PC-9 (cell line): Measurements from ENCODE around the gene ZYG11A. TPM values are rescaled to one million over a fixed set of nuclear protein-coding genes. Genes with fewer than 3 reads are reported as not detected.

Experiments
- BruUV-seq: library from RNA; stranded (reverse); fragments of 400-500 nt; replicated peaks from 2 replicates; lab custom pipeline; 2021; lab: Mats Ljungman, UMichigan
- CTCF ChIA-PET: fragments of 300-600 bp; sonication (Branson Sonifier 250); formaldehyde crosslinking; loops from one replicate; lab custom pipeline; 2022; ENCODE audit warnings: antibody characterized with exemption; lab: Charles Lee
- POLR2A ChIA-PET: fragments of 300-600 bp; sonication (Branson Sonifier 250); formaldehyde crosslinking; loops from one replicate; lab custom pipeline; 2022; ENCODE audit warnings: antibody characterized with exemption; ENCODE audit not compliant: unreplicated experiment; lab: Charles Lee
- DNase-seq, 2 experiments: peaks; one replicate each; pipeline versions ENCODE4 v3.0.0 to v3.0.0-alpha.2; 2015 to 2022; ENCODE audit warnings: mixed read lengths in 1 of 2
- H2AFZ ChIP-seq: fragments of 200-600 bp; sonication (generic); 2 replicates; pipeline ENCODE4 v1.8.1; 2017; ENCODE audit warnings: antibody characterized with exemption
- H3F3A ChIP-seq: fragments of 200-600 bp; sonication (generic); 2 replicates; pipeline ENCODE4 v1.8.1; 2017; ENCODE audit warnings: antibody characterized with exemption, mild to moderate bottlenecking, low read depth; ENCODE audit not compliant: insufficient read depth
- H3K27ac ChIP-seq: fragments of 200-600 bp; sonication (generic); 2 replicates; pipeline ENCODE4 v1.6.1; 2016; ENCODE audit warnings: mixed run types
- H3K27me3 ChIP-seq: fragments of 200-600 bp; sonication (generic); 2 replicates; pipeline ENCODE4 v1.6.1; 2016; ENCODE audit warnings: low read depth, mixed run types; ENCODE audit not compliant: insufficient read depth
- H3K36me3 ChIP-seq: fragments of 200-600 bp; sonication (generic); 2 replicates; pipeline ENCODE4 v1.6.1; 2016; ENCODE audit warnings: low read depth, mixed run types
- H3K4me1 ChIP-seq: fragments of 200-600 bp; sonication (generic); replicated peaks from 2 replicates; pipeline ENCODE4 v1.6.1; 2016; ENCODE audit warnings: mixed run types; ENCODE audit not compliant: insufficient read depth
- H3K4me2 ChIP-seq: fragments of 200-600 bp; sonication (generic); 2 replicates; pipeline ENCODE4 v1.6.1; 2017; ENCODE audit warnings: mixed run types
- H3K4me3 ChIP-seq: fragments of 200-600 bp; sonication (generic); 2 replicates; pipeline ENCODE4 v1.6.1; 2016; ENCODE audit warnings: mixed run types
- H3K79me2 ChIP-seq: fragments of 200-600 bp; sonication (generic); 2 replicates; pipeline ENCODE4 v1.6.1; 2017; ENCODE audit warnings: low read depth, mixed run types
- H3K9me2 ChIP-seq: fragments of 200-600 bp; sonication (generic); 2 replicates; pipeline ENCODE4 v1.8.1; 2017; ENCODE audit warnings: mild to moderate bottlenecking; ENCODE audit not compliant: insufficient read depth
- H3K9me3 ChIP-seq: fragments of 200-600 bp; sonication (generic); 2 replicates; pipeline ENCODE4 v1.8.1; 2016; ENCODE audit warnings: low read depth; ENCODE audit not compliant: insufficient read depth
- H4K20me1 ChIP-seq: fragments of 200-600 bp; sonication (generic); 2 replicates; pipeline ENCODE4 v1.8.1; 2017; ENCODE audit not compliant: insufficient read depth
- EZH2 ChIP-seq: fragments of 200-600 bp; sonication (generic); IDR thresholded peaks from 2 replicates; pipeline ENCODE4 v1.8.0; 2017; ENCODE audit warnings: antibody characterized with exemption, low read depth
- intact Hi-C: fragments of 100-400 bp; cut with micrococcal nuclease; formaldehyde crosslinking; loops from one replicate; pipeline ENCODE4 v1.10.0; 2022; ENCODE audit not compliant: unreplicated experiment
- total RNA-seq: library from RNA; stranded (reverse); gene quantifications from 2 replicates; pipeline ENCODE4 v1.2.3, GENCODE V29; 2021
- TF ChIP-seq, protein P1 (sequence below): fragments of 200-600 bp; sonication (generic); conservative IDR thresholded peaks from 2 replicates; pipeline ENCODE4 v1.6.1; 2017; ENCODE audit warnings: mixed run types, antibody characterized with exemption, mild to moderate bottlenecking, moderate library complexity

Gene ZYG11A
- total RNA-seq, 1 experiment from 2014 or later, result 11.5 TPM

DNA sequence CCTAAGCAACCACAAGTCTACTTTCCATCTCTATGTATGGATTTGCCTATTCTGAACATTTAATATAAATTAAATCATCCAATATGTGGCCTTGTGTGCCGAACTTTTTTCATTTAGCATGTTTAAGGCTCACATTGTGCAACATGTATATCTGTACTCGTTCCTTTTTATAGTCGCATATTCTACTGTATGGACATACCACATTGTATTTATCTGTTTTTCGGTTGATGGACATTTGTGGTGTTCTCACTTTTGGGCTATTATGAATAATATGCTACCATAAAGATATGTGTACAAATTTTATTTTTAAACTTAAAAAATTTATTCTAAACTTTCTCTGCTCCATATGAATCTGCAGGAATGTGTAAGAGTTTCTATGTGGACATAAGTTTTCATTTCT lies 13.0 kb downstream of the ZYG11A start:
- no peak overlapping the region for H2AFZ ChIP-seq

DNA sequence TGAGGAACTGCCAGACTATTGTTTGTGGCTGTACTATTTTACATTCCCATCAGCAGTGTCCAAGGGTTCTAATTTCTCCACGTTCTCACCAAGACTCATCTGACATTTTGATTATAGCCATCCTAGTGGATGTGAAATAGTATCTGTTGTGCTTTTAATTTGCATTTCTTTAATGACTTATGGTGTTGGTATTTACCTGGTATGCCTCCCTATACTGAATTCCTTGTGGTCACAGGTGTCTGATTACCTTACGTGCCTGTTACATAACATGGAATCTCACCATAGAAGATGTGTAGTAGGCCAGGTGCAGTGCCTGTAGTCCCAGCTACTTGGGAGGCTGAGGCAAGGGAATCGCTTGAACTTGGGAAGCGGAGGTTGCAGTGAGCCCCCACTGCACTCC lies 13.5 kb downstream of the ZYG11A start:
- H3K9me3 ChIP-seq, result no peaks in the 10 kb centered on the region
- H3K9me2 ChIP-seq, result no peaks in the 10 kb centered on the region
- DNase-seq, result peak; percentile 37 to 93
- no TSS peak for BruUV-seq
- intact Hi-C loops, result no loop called here
- ChIA-PET POLR2A (no interaction called here), CTCF (no interaction called here)
- H3K36me3 ChIP-seq, result peaks cover 6% of the 10 kb centered on the region; the same call in 1 of the 2 replicates
- no peak overlapping the region for H2AFZ ChIP-seq
- H3K4me1 ChIP-seq, result peaks cover 44% of the 10 kb centered on the region
- H3K4me3 ChIP-seq, result no peak overlapping the region
- H3K79me2 ChIP-seq, result peaks cover 49% of the 10 kb centered on the region
- no peaks in the 10 kb centered on the region for H3K27me3 ChIP-seq
- TF ChIP-seq, protein P1, sequence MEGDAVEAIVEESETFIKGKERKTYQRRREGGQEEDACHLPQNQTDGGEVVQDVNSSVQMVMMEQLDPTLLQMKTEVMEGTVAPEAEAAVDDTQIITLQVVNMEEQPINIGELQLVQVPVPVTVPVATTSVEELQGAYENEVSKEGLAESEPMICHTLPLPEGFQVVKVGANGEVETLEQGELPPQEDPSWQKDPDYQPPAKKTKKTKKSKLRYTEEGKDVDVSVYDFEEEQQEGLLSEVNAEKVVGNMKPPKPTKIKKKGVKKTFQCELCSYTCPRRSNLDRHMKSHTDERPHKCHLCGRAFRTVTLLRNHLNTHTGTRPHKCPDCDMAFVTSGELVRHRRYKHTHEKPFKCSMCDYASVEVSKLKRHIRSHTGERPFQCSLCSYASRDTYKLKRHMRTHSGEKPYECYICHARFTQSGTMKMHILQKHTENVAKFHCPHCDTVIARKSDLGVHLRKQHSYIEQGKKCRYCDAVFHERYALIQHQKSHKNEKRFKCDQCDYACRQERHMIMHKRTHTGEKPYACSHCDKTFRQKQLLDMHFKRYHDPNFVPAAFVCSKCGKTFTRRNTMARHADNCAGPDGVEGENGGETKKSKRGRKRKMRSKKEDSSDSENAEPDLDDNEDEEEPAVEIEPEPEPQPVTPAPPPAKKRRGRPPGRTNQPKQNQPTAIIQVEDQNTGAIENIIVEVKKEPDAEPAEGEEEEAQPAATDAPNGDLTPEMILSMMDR, result no peak
- no peak for TF ChIP-seq EZH2
- H3K4me2 ChIP-seq, result peak overlapping the region; percentile 34; the same call in 1 of the 2 replicates
- H3F3A ChIP-seq, result peaks cover 41% of the 10 kb centered on the region
- peak overlapping the region; percentile 69 for H3K27ac ChIP-seq
- no peaks in the 10 kb centered on the region for H4K20me1 ChIP-seq

More for the DNA sequence above, 13.0 kb downstream of the ZYG11A start:
- H3K27me3 ChIP-seq, result no peaks in the 10 kb centered on the region
- CTCF ChIA-PET, result no interaction called here
- POLR2A ChIA-PET, result no interaction called here
- BruUV-seq, result no TSS peak
- no peaks in the 10 kb centered on the region for H3K9me3 ChIP-seq
- intact Hi-C loops, result no loop called here
- H3K79me2 ChIP-seq, result peaks cover 53% of the 10 kb centered on the region
- TF ChIP-seq EZH2, result no peak
- TF ChIP-seq, protein P1, result no peak
- H3K9me2 ChIP-seq, result no peaks in the 10 kb centered on the region
- no peak overlapping the region for H3K4me3 ChIP-seq
- H3K27ac ChIP-seq, result peak overlapping the region; percentile 69
- H3K36me3 ChIP-seq, result peaks cover 6% of the 10 kb centered on the region; the same call in 1 of the 2 replicates
- no peaks in the 10 kb centered on the region for H4K20me1 ChIP-seq
- H3F3A ChIP-seq, result peaks cover 36% of the 10 kb centered on the region
- no peak for DNase-seq
- H3K4me2 ChIP-seq, result peak overlapping the region; percentile 34; the same call in 1 of the 2 replicates
- peaks cover 40% of the 10 kb centered on the region for H3K4me1 ChIP-seq

DNA sequence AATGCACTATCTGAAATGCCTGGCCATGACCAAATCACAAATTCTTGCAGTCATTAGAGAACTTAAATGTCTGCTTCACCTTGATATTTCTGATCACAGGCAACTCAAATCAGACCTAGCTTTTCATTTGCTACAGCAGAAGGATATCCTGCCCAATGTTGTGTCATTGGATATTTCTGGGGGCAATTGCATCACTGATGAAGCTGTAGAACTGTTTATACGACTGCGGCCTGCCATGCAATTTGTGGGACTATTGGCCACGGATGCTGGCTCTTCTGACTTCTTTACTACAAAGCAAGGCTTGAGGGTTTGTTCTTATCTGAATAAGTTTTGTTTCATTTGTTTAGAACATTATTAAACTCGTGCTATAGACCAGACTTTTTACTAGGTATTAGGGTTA lies 14.9 kb downstream of the ZYG11A start:
- Histone ChIP-seq H3K4me1 (peaks cover 49% of the 10 kb centered on the region), H3K27ac (no peak overlapping the region), H3K36me3 (peaks cover 6% of the 10 kb centered on the region; the same call in 1 of the 2 replicates), H3K9me3 (no peaks in the 10 kb centered on the region), H3K4me3 (no peak overlapping the region), H3K9me2 (no peaks in the 10 kb centered on the region), H2AFZ (no peak overlapping the region), H3K4me2 (no peak overlapping the region), H4K20me1 (no peaks in the 10 kb centered on the region), H3K27me3 (no peaks in the 10 kb centered on the region), H3K79me2 (peaks cover 38% of the 10 kb centered on the region), H3F3A (peaks cover 44% of the 10 kb centered on the region)
- no TSS peak for BruUV-seq
- no peak for DNase-seq
- intact Hi-C loops, result no loop called here
- CTCF ChIA-PET, result no interaction called here
- POLR2A ChIA-PET, result interaction anchor here (0.6 kb wide), 1 partner anchor 37 kb away, joined by 4 read pairs; no protein-coding TSS in a partner anchor
- TF ChIP-seq EZH2, result no peak
- TF ChIP-seq, protein P1, result no peak
